ENCODE measurements around the gene SHROOM3.

SHROOM3 gene

GRCh38 chr4:76584241-76585152 lies 149.5 kb downstream of the SHROOM3 start:
- Histone ChIP-seq H3K27ac (ENCODE audit: low read depth, low read length) (no peak overlapping the region), H3K4me3 (ENCODE audit: low read depth, low read length) (no peak overlapping the region), H3K9ac (ENCODE audit: low read length) (no peak overlapping the region), H3K36me3 (ENCODE audit: control insufficient read depth, insufficient read depth, low read length) (no peaks in the 10 kb centered on the region), H3K27me3 (ENCODE audit: control insufficient read depth, insufficient read depth, low read length) (no peaks in the 10 kb centered on the region), H3K9me3 (ENCODE audit: control insufficient read depth, insufficient read depth, low read depth, low read length) (no peaks in the 10 kb centered on the region), H3K4me1 (ENCODE audit: control insufficient read depth, insufficient read depth, low read length) (peaks cover 47% of the 10 kb centered on the region)

- Histone ChIP-seq H3K4me3 (ENCODE audit: low read depth, low read length) (peak overlapping the region; percentile 62), H3K27me3 (ENCODE audit: control insufficient read depth, insufficient read depth, low read length) (no peaks in the 10 kb centered on the region), H3K27ac (ENCODE audit: low read depth, low read length) (no peak overlapping the region), H3K9ac (ENCODE audit: low read length) (no peak overlapping the region), H3K9me3 (ENCODE audit: control insufficient read depth, insufficient read depth, low read depth, low read length) (no peaks in the 10 kb centered on the region), H3K36me3 (ENCODE audit: control insufficient read depth, insufficient read depth, low read length) (no peaks in the 10 kb centered on the region), H3K4me1 (ENCODE audit: control insufficient read depth, insufficient read depth, low read length) (peaks cover 51% of the 10 kb centered on the region)
Observed at GRCh38 chr4:76585272-76585671, 150.2 kb downstream of the SHROOM3 start.

- Histone ChIP-seq H3K4me1 (ENCODE audit: control insufficient read depth, insufficient read depth, low read length) (peaks cover 57% of the 10 kb centered on the region), H3K36me3 (ENCODE audit: control insufficient read depth, insufficient read depth, low read length) (no peaks in the 10 kb centered on the region), H3K27ac (ENCODE audit: low read depth, low read length) (peak overlapping the region; percentile 6; the same call in 1 of the 2 replicates), H3K9me3 (ENCODE audit: control insufficient read depth, insufficient read depth, low read depth, low read length) (no peaks in the 10 kb centered on the region), H3K9ac (ENCODE audit: low read length) (peak overlapping the region; percentile 5), H3K27me3 (ENCODE audit: control insufficient read depth, insufficient read depth, low read length) (no peaks in the 10 kb centered on the region), H3K4me3 (ENCODE audit: low read depth, low read length) (peak overlapping the region; percentile 62)
Observed at GRCh38 chr4:76585897-76586360, 150.9 kb downstream of the SHROOM3 start.

- peak overlapping the region; percentile 24; the same call in 1 of the 2 replicates for H3K27ac ChIP-seq (ENCODE audit: low read depth, low read length)
- no peak overlapping the region for H3K4me3 ChIP-seq (ENCODE audit: low read depth, low read length)
- peak overlapping the region; percentile 23 for H3K9ac ChIP-seq (ENCODE audit: low read length)
- no peaks in the 10 kb centered on the region for H3K9me3 ChIP-seq (ENCODE audit: control insufficient read depth, insufficient read depth, low read depth, low read length)
- no peaks in the 10 kb centered on the region for H3K36me3 ChIP-seq (ENCODE audit: control insufficient read depth, insufficient read depth, low read length)
- H3K4me1 ChIP-seq (ENCODE audit: control insufficient read depth, insufficient read depth, low read length): peaks cover 66% of the 10 kb centered on the region
- H3K27me3 ChIP-seq (ENCODE audit: control insufficient read depth, insufficient read depth, low read length): no peaks in the 10 kb centered on the region
Observed at GRCh38 chr4:76588274-76588673, 153.2 kb downstream of the SHROOM3 start.

- H3K4me1 ChIP-seq (ENCODE audit: control insufficient read depth, insufficient read depth, low read length): peaks cover 64% of the 10 kb centered on the region
- peak overlapping the region; percentile 94 for H3K27ac ChIP-seq (ENCODE audit: low read depth, low read length)
- H3K4me3 ChIP-seq (ENCODE audit: low read depth, low read length): peak overlapping the region; percentile 25; the same call in 1 of the 2 replicates
- H3K9ac ChIP-seq (ENCODE audit: low read length): peak overlapping the region; percentile 76
- H3K9me3 ChIP-seq (ENCODE audit: control insufficient read depth, insufficient read depth, low read depth, low read length): no peaks in the 10 kb centered on the region
- no peaks in the 10 kb centered on the region for H3K27me3 ChIP-seq (ENCODE audit: control insufficient read depth, insufficient read depth, low read length)
- no peaks in the 10 kb centered on the region for H3K36me3 ChIP-seq (ENCODE audit: control insufficient read depth, insufficient read depth, low read length)
Observed at GRCh38 chr4:76589402-76589801, 154.4 kb downstream of the SHROOM3 start.

GRCh38 chr4:76589872-76590797 lies 155.1 kb downstream of the SHROOM3 start:
- Histone ChIP-seq H3K4me1 (ENCODE audit: control insufficient read depth, insufficient read depth, low read length) (peaks cover 56% of the 10 kb centered on the region), H3K36me3 (ENCODE audit: control insufficient read depth, insufficient read depth, low read length) (no peaks in the 10 kb centered on the region), H3K27me3 (ENCODE audit: control insufficient read depth, insufficient read depth, low read length) (no peaks in the 10 kb centered on the region), H3K9ac (ENCODE audit: low read length) (peak overlapping the region; percentile 76), H3K4me3 (ENCODE audit: low read depth, low read length) (peak overlapping the region; percentile 25), H3K9me3 (ENCODE audit: control insufficient read depth, insufficient read depth, low read depth, low read length) (no peaks in the 10 kb centered on the region), H3K27ac (ENCODE audit: low read depth, low read length) (peak overlapping the region; percentile 94)

- Histone ChIP-seq H3K4me3 (ENCODE audit: low read depth, low read length) (peak overlapping the region; percentile 21), H3K9me3 (ENCODE audit: control insufficient read depth, insufficient read depth, low read depth, low read length) (no peaks in the 10 kb centered on the region), H3K27me3 (ENCODE audit: control insufficient read depth, insufficient read depth, low read length) (no peaks in the 10 kb centered on the region), H3K9ac (ENCODE audit: low read length) (peak overlapping the region; percentile 46), H3K27ac (ENCODE audit: low read depth, low read length) (peak overlapping the region; percentile 94), H3K36me3 (ENCODE audit: control insufficient read depth, insufficient read depth, low read length) (no peaks in the 10 kb centered on the region), H3K4me1 (ENCODE audit: control insufficient read depth, insufficient read depth, low read length) (peaks cover 53% of the 10 kb centered on the region)
Observed at GRCh38 chr4:76590798-76591281, 155.8 kb downstream of the SHROOM3 start.

GRCh38 chr4:76591992-76592391 lies 157.0 kb downstream of the SHROOM3 start:
- Histone ChIP-seq H3K9ac (ENCODE audit: low read length) (no peak overlapping the region), H3K9me3 (ENCODE audit: control insufficient read depth, insufficient read depth, low read depth, low read length) (no peaks in the 10 kb centered on the region), H3K36me3 (ENCODE audit: control insufficient read depth, insufficient read depth, low read length) (no peaks in the 10 kb centered on the region), H3K27me3 (ENCODE audit: control insufficient read depth, insufficient read depth, low read length) (no peaks in the 10 kb centered on the region), H3K27ac (ENCODE audit: low read depth, low read length) (no peak overlapping the region), H3K4me3 (ENCODE audit: low read depth, low read length) (no peak overlapping the region), H3K4me1 (ENCODE audit: control insufficient read depth, insufficient read depth, low read length) (peaks cover 44% of the 10 kb centered on the region)

GRCh38 chr4:76592460-76592859 lies 157.4 kb downstream of the SHROOM3 start:
- Histone ChIP-seq H3K4me1 (ENCODE audit: control insufficient read depth, insufficient read depth, low read length) (peaks cover 39% of the 10 kb centered on the region), H3K27me3 (ENCODE audit: control insufficient read depth, insufficient read depth, low read length) (no peaks in the 10 kb centered on the region), H3K27ac (ENCODE audit: low read depth, low read length) (no peak overlapping the region), H3K4me3 (ENCODE audit: low read depth, low read length) (no peak overlapping the region), H3K36me3 (ENCODE audit: control insufficient read depth, insufficient read depth, low read length) (no peaks in the 10 kb centered on the region), H3K9me3 (ENCODE audit: control insufficient read depth, insufficient read depth, low read depth, low read length) (no peaks in the 10 kb centered on the region), H3K9ac (ENCODE audit: low read length) (no peak overlapping the region)

GRCh38 chr4:76594173-76594572 lies 159.1 kb downstream of the SHROOM3 start:
- no peaks in the 10 kb centered on the region for H3K36me3 ChIP-seq (ENCODE audit: control insufficient read depth, insufficient read depth, low read length)
- no peaks in the 10 kb centered on the region for H3K9me3 ChIP-seq (ENCODE audit: control insufficient read depth, insufficient read depth, low read depth, low read length)
- peaks cover 31% of the 10 kb centered on the region for H3K4me1 ChIP-seq (ENCODE audit: control insufficient read depth, insufficient read depth, low read length)
- no peaks in the 10 kb centered on the region for H3K27me3 ChIP-seq (ENCODE audit: control insufficient read depth, insufficient read depth, low read length)
- H3K9ac ChIP-seq (ENCODE audit: low read length): no peak overlapping the region
- no peak overlapping the region for H3K4me3 ChIP-seq (ENCODE audit: low read depth, low read length)
- H3K27ac ChIP-seq (ENCODE audit: low read depth, low read length): no peak overlapping the region

Data from HUES6 (cell line).